Measurements from ENCODE around the gene GPBP1. TPM values are rescaled to one million over a fixed set of nuclear protein-coding genes. Genes with fewer than 3 reads are reported as not detected.

The GPBP1 gene
- total RNA-seq, 1 experiment from 2014 or later, result 54.4 TPM

- POLR2A ChIA-PET, result interaction anchor here (0.6 kb wide), 1 partner anchor 53 kb away, joined by 3 read pairs; no protein-coding TSS in a partner anchor
- ATAC-seq (peak; percentile 45), DNase-seq (ENCODE audit: low read depth, low spot score) (no peak)
- no TSS peak for BruUV-seq (replicated peaks)
- Histone ChIP-seq H3K27ac (ENCODE audit: low read length) (peak overlapping the region; percentile 94), H3K4me1 (ENCODE audit: control insufficient read depth, insufficient read depth, low read length) (peaks cover 15% of the 10 kb centered on the region; the same call in 1 of the 2 replicates), H3K36me3 (ENCODE audit: control insufficient read depth, insufficient read depth, low read length) (peaks cover 17% of the 10 kb centered on the region), H3K9me3 (ENCODE audit: control insufficient read depth, insufficient read depth, low read depth, low read length) (no peaks in the 10 kb centered on the region), H3K27me3 (ENCODE audit: control insufficient read depth, insufficient read depth, low read length) (no peaks in the 10 kb centered on the region), H3K4me3 (ENCODE audit: low read depth in 2 of 2, low read length in 2 of 2) (peak overlapping the region; percentile 98)
- TF ChIP-seq SIN3A (IDR thresholded peaks at IDR 0.05; ENCODE audit: borderline replicate concordance, insufficient read depth, low read depth, low read length) (no peak), REST (IDR thresholded peaks at IDR 0.05; ENCODE audit: insufficient read depth in 1 of 2, low read depth in 2 of 2, low read length in 1 of 2) (no peak), POLR2AphosphoS5 (IDR thresholded peaks at IDR 0.05; ENCODE audit: low read depth, low read length) (no peak), CTCF (IDR thresholded peaks at IDR 0.05) (no peak), TCF7L2 (IDR thresholded peaks at IDR 0.05; ENCODE audit: low read depth, low read length) (no peak)
- CTCF ChIA-PET, result interaction anchor here (0.6 kb wide), 2 partner anchors 45 to 952 kb away, joined by 4 to 7 read pairs; no protein-coding TSS in a partner anchor
- intact Hi-C loops (cut with micrococcal nuclease; ENCODE audit: unreplicated experiment) (no loop called here), in situ Hi-C loops (cut with HindIII; ENCODE audit: low pct_unique_long_range_greater_than_20kb, low sequenced_read_pairs) (no loop called here)
These were observed 450 bp downstream of the GPBP1 start for GRCh38 chr5:57174128-57174889.

DNA sequence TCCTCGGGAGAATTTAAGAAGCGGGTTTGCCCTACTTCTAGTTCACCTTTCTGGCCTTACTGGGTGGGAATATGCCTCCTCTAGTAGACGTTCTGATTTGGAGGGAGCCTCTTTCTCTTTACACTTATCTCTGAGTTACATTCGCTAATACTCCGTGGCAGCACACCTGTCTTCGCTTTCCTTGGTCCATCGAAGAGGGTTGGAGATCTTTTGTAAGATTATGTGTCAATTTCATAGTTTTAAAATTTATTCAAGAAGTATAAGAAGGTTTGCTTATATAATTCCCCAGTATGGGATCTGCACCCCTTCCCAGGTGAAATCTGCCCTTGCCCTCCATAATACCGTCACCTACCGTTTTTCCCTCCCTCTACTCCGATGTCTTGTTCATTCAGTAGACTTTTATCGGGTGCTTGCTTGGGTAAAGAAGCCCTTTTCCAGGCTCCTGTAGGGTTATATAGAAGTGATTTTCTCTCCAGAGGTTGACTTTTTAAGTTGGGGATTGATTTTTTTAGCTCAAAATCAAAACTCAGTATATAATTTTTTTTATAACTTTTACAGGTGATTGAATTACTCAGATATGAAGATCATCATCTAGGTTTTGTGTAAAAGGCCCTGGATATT, 1.1 kb downstream of the GPBP1 start:
- Histone ChIP-seq H3K27me3 (ENCODE audit: control insufficient read depth, insufficient read depth, low read length) (no peaks in the 10 kb centered on the region), H3K4me1 (ENCODE audit: control insufficient read depth, insufficient read depth, low read length) (peaks cover 15% of the 10 kb centered on the region; the same call in 1 of the 2 replicates), H3K27ac (ENCODE audit: low read length) (peak overlapping the region; percentile 94), H3K9me3 (ENCODE audit: control insufficient read depth, insufficient read depth, low read depth, low read length) (no peaks in the 10 kb centered on the region), H3K4me3 (ENCODE audit: low read depth in 2 of 2, low read length in 2 of 2) (peak overlapping the region; percentile 98), H3K36me3 (ENCODE audit: control insufficient read depth, insufficient read depth, low read length) (peaks cover 17% of the 10 kb centered on the region)
- no peak for DNase-seq (ENCODE audit: low read depth, low spot score)
- POLR2A ChIA-PET, result interaction anchor here (1.3 kb wide), 1 partner anchor 16 kb away, joined by 3 read pairs; no protein-coding TSS in a partner anchor
- no TSS peak for BruUV-seq (replicated peaks)
- TF ChIP-seq POLR2AphosphoS5 (IDR thresholded peaks at IDR 0.05; ENCODE audit: low read depth, low read length), result no peak
- no peak for TF ChIP-seq REST (IDR thresholded peaks at IDR 0.05; ENCODE audit: insufficient read depth in 1 of 2, low read depth in 2 of 2, low read length in 1 of 2)
- intact Hi-C loops (cut with micrococcal nuclease; ENCODE audit: unreplicated experiment) (no loop called here), in situ Hi-C loops (cut with HindIII; ENCODE audit: low pct_unique_long_range_greater_than_20kb, low sequenced_read_pairs) (no loop called here)
- CTCF ChIA-PET, result no interaction called here
- ATAC-seq, result no peak
